VCaP (cell line): ENCODE results near the gene C3orf52.

Experiments used
- H3K27ac ChIP-seq: fragments of 450-650 bp; 2 replicates; pipeline ENCODE4 v1.5.1; 2017
- CTCF ChIP-seq: fragments of 450-650 bp; conservative IDR thresholded peaks from 2 replicates; pipeline ENCODE4 v1.5.1; 2017; ENCODE audit warnings: mild to moderate bottlenecking, moderate library complexity

The C3orf52 gene

DNA sequence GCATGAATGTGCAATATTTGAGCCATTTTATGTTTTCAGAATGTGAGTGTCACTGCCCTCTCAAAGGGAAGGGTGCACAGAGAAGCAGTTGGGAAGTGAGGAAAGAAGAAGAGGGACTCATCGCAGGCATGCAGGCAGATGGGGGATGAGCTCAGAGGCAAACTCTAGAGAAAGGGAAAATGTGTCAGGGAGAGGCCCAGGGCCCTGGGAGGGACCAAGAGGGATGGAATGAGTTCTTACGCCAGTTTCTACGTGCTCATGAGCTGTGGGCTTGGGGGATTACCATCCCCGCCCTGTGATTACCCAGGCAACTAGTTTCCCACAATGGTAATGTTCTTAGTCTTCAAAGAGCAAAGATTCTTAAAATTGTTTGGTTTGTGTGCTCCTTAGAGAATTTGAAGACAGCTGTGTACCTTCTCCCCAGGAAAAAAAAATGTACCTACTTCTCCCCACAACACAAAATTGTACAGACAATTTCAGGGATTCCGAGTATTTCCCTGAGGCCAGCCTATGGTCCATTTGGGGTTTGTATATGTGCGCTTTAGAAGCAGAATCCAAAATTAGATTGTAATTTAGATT lies 29.1 kb downstream of the C3orf52 start:
- TF ChIP-seq CTCF = no peak
- H3K27ac ChIP-seq = no peak overlapping the region

DNA sequence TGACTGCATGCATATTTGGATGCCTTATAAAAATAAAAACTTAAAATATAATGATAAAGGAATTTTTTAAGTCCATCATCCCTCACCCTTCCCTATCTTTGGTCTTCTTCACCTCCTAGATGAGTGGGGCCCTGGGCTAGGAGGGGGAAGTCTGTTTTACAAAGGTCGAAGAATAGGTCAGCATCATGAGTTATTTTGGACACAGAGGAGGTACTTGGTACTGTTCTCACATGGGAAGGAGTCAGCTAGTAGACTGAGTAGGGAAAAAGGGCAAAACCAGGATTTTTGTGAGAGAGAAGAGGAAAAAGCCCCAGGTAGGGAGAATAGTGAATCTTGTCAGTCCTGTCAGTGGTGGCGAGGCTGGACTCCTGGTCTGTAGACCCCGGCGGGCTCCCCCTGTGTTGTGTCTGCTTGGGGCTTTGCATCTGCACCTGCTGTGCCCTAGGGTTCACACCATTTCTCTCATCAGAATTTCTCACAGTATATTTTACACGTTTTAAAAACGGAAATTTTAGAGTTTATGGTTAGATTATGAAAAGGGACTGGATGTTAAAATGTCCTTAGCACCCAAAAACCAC lies 29.7 kb downstream of the C3orf52 start:
- no peak for TF ChIP-seq CTCF
- H3K27ac ChIP-seq = no peak overlapping the region; the same call in 1 of the 2 replicates

DNA sequence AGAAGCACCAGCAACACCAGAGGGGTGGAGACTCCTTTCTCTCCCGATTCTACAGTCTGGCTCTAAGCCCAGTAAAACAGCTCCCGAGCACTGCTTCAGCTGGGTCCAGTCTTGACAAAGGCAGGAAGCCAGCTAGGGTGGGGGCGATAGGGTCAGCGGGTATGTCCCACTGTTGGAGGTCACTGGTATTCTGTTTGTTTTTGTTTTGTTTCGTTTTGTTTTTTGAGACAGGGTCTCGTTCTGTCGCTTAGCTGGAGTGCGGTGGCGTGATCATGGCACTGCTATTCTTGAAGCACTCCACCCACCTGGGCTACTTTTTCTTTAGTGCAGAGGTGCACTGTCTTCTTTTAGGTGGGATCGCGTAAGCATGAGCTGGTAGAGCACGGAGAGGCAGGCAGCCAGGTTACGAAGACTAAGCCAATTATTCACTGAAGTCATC lies 30.6 kb downstream of the C3orf52 start:
- TF ChIP-seq CTCF = no peak
- no peak overlapping the region; the same call in 1 of the 2 replicates for H3K27ac ChIP-seq

DNA sequence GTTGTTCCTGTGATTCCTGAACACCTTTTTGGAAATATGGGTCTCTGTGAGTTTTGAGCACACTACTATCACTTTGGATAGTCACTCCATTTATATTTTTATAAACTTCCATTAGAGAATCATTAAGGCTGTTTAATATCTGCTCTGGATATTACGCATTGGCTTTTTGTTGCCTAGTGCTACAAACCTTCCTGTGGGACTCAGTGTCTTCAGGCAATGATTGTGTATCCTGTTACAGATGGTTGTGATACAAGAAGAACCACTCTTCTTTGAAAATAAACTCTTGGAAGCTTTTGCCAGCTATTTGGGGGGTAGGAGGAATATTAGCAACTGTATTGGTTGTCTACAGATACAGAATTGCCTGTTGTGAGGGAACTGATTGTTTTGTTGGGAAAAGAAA lies 31.2 kb downstream of the C3orf52 start:
- TF ChIP-seq CTCF = no peak
- H3K27ac ChIP-seq = no peak overlapping the region

DNA sequence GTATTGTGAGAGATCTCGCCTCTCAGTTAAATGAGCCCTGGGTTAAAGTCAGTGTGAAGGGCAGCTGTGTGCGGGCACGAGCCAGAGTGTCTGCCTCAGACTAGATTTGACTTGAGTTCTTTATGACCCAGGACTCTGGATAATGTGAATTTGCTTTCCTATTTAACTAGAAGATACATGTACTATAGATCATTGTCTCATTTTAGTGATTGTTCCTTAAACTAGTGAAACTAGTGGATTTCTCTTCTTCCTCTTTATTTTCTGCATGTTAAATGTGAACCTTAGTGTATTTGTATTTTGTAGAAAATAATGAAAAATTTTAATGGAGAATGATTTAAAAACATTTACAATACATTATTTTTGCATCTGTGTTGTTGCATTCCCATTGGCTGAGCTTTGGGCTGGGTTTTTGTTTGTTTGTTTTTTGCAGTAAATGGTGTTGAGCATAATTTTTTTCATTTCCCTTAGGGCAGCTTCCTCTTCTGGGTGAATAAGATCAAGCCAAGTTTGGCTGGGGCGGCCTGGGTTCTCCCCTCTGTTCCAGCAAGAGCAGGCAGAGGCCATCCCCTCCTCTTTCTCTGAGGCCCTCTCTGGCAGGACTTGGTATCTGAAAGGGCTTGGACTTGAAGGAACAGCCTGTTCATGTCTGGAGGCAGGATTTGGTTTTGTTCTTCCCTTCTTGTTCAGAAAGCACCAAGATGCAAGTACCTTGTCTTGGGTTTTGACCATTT lies 31.8 kb downstream of the C3orf52 start:
- H3K27ac ChIP-seq = no peak overlapping the region

GRCh38 chr3:112119962-112120836 lies 34.0 kb downstream of the C3orf52 start:
- TF ChIP-seq CTCF = no peak
- no peak overlapping the region for H3K27ac ChIP-seq

More for the DNA sequence above, 31.8 kb downstream of the C3orf52 start:
- TF ChIP-seq CTCF = no peak
